Calu3 (cell line): ENCODE measurements around the gene HS6ST1. TPM values are rescaled to one million over a fixed set of nuclear protein-coding genes. Genes with fewer than 3 reads are reported as not detected.
"Not testable (repeated sequence)": the region's sequence is repeated elsewhere in the genome, so short reads cannot be mapped to it uniquely, and the experiment has no call there.

Source experiments
- BruUV-seq: library from RNA; stranded (reverse); fragments of 400-500 nt; replicated peaks from 2 replicates; lab custom pipeline; 2021; lab: Mats Ljungman, UMichigan
- CTCF ChIA-PET: fragments of 300-600 bp; sonication (Branson Sonifier 250); formaldehyde crosslinking; loops from one replicate; lab custom pipeline; 2022; ENCODE audit warnings: antibody characterized with exemption; lab: Charles Lee
- DNase-seq: peaks from one replicate; pipeline ENCODE4 v3.0.0; 2022
- H3K27ac Mint-ChIP-seq: one replicate; pipeline ENCODE4 v1.8.0; 2022; ENCODE audit warnings: mixed read lengths; ENCODE audit not compliant: unreplicated experiment
- H3K27me3 Mint-ChIP-seq: one replicate; pipeline ENCODE4 v1.8.0; 2022; ENCODE audit warnings: mixed read lengths; ENCODE audit not compliant: unreplicated experiment
- H3K36me3 Mint-ChIP-seq: one replicate; pipeline ENCODE4 v1.8.0; 2022; ENCODE audit warnings: mild to moderate bottlenecking, moderate library complexity, mixed read lengths; ENCODE audit not compliant: insufficient read depth, unreplicated experiment
- H3K4me1 Mint-ChIP-seq: one replicate; pipeline ENCODE4 v1.8.0; 2022; ENCODE audit warnings: mild to moderate bottlenecking, low read depth, mixed read lengths; ENCODE audit not compliant: unreplicated experiment
- H3K4me3 Mint-ChIP-seq: one replicate; pipeline ENCODE4 v1.8.0; 2022; ENCODE audit warnings: mild to moderate bottlenecking, low read depth, moderate library complexity, mixed read lengths; ENCODE audit not compliant: unreplicated experiment
- H3K9me3 Mint-ChIP-seq: one replicate; pipeline ENCODE4 v1.8.0; 2022; ENCODE audit warnings: low read depth, mixed read lengths; ENCODE audit not compliant: unreplicated experiment
- CTCF ChIP-seq: fragments of 200-600 bp; IDR thresholded peaks from one replicate; pipeline ENCODE4 v1.8.0; 2022; ENCODE audit warnings: antibody characterized with exemption; ENCODE audit not compliant: unreplicated experiment
- intact Hi-C: fragments of 100-400 bp; cut with micrococcal nuclease; formaldehyde crosslinking; loops from one replicate; pipeline ENCODE4 v1.10.0; 2022; ENCODE audit not compliant: unreplicated experiment
- total RNA-seq: library from RNA; stranded (reverse); gene quantifications from 2 replicates; pipeline ENCODE4 v1.2.3, GENCODE V29; 2022

Gene HS6ST1
- total RNA-seq, 1 experiment from 2014 or later, result 34.6 TPM

- TF ChIP-seq CTCF, result no peak
- Mint-ChIP-seq H3K4me3 (no peak overlapping the region), H3K36me3 (peaks cover 24% of the 10 kb centered on the region), H3K9me3 (no peaks in the 10 kb centered on the region), H3K27ac (no peak overlapping the region), H3K27me3 (no peaks in the 10 kb centered on the region), H3K4me1 (peaks cover 9% of the 10 kb centered on the region)
- BruUV-seq, result no TSS peak
- CTCF ChIA-PET, result interaction anchor here (0.5 kb wide), 1 partner anchor 184 kb away, joined by 3 read pairs; no protein-coding TSS in a partner anchor
- intact Hi-C loops, result loop anchor here (2.0 to 5.0 kb wide), 3 partner anchors 212 to 1527 kb away; no protein-coding TSS in a partner anchor
- DNase-seq, result no peak
Observed at GRCh38 chr2:128320192-128320905, 1.7 kb upstream of the HS6ST1 start.

GRCh38 chr2:128319631-128320191 is 1.0 kb upstream of the HS6ST1 start:
- no TSS peak for BruUV-seq
- no peak for DNase-seq
- TF ChIP-seq CTCF, result no peak
- intact Hi-C loops, result loop anchor here (2.0 to 5.0 kb wide), 3 partner anchors 213 to 1528 kb away; no protein-coding TSS in a partner anchor
- H3K27ac Mint-ChIP-seq, result no peak overlapping the region
- CTCF ChIA-PET, result interaction anchor here (0.5 kb wide), 1 partner anchor 185 kb away, joined by 3 read pairs; no protein-coding TSS in a partner anchor
- H3K4me3 Mint-ChIP-seq, result peak overlapping the region; percentile 58
- no peaks in the 10 kb centered on the region for H3K27me3 Mint-ChIP-seq
- H3K4me1 Mint-ChIP-seq, result peaks cover 9% of the 10 kb centered on the region
- no peaks in the 10 kb centered on the region for H3K9me3 Mint-ChIP-seq
- peaks cover 28% of the 10 kb centered on the region for H3K36me3 Mint-ChIP-seq

- BruUV-seq, DNase-seq, H3K9me3 Mint-ChIP-seq, intact Hi-C loops, H3K27me3 Mint-ChIP-seq, H3K27ac Mint-ChIP-seq: not testable (repeated sequence)
- Mint-ChIP-seq H3K4me3 (peak overlapping the region; percentile 96), H3K4me1 (peaks cover 16% of the 10 kb centered on the region), H3K36me3 (peaks cover 28% of the 10 kb centered on the region)
- CTCF ChIA-PET, result interaction anchor here (0.6 kb wide), 1 partner anchor 84 kb away, joined by 4 read pairs; no protein-coding TSS in a partner anchor
Observed at GRCh38 chr2:128318245-128318644, 423 bp downstream of the HS6ST1 start.

- H3K9me3 Mint-ChIP-seq, intact Hi-C loops, H3K27ac Mint-ChIP-seq, DNase-seq, BruUV-seq, H3K27me3 Mint-ChIP-seq: not testable (repeated sequence)
- H3K36me3 Mint-ChIP-seq, result peaks cover 28% of the 10 kb centered on the region
- peak overlapping the region; percentile 96 for H3K4me3 Mint-ChIP-seq
- peaks cover 16% of the 10 kb centered on the region for H3K4me1 Mint-ChIP-seq
- CTCF ChIA-PET, result interaction anchor here (0.6 kb wide), 1 partner anchor 83 kb away, joined by 4 read pairs; no protein-coding TSS in a partner anchor
Observed at GRCh38 chr2:128317899-128318225, 806 bp downstream of the HS6ST1 start.

- peak; percentile 50 for DNase-seq
- Mint-ChIP-seq H3K27me3 (no peaks in the 10 kb centered on the region), H3K4me1 (peaks cover 16% of the 10 kb centered on the region), H3K9me3 (no peaks in the 10 kb centered on the region), H3K4me3 (peak overlapping the region; percentile 96), H3K27ac (no peak overlapping the region), H3K36me3 (peaks cover 28% of the 10 kb centered on the region)
- intact Hi-C loops, result no loop called here
- CTCF ChIA-PET, result interaction anchor here (0.6 kb wide), 1 partner anchor 83 kb away, joined by 4 read pairs; no protein-coding TSS in a partner anchor
- no peak for TF ChIP-seq CTCF
- no TSS peak for BruUV-seq
Observed at GRCh38 chr2:128317181-128317898, 1.3 kb downstream of the HS6ST1 start.
